COR-L47 (cell line): ENCODE data around the gene FYN.

ENCODE experiments used
- DNase-seq: peaks from one replicate; lab custom pipeline; 2025; lab: John Stamatoyannopoulos, UW

Gene FYN

DNA sequence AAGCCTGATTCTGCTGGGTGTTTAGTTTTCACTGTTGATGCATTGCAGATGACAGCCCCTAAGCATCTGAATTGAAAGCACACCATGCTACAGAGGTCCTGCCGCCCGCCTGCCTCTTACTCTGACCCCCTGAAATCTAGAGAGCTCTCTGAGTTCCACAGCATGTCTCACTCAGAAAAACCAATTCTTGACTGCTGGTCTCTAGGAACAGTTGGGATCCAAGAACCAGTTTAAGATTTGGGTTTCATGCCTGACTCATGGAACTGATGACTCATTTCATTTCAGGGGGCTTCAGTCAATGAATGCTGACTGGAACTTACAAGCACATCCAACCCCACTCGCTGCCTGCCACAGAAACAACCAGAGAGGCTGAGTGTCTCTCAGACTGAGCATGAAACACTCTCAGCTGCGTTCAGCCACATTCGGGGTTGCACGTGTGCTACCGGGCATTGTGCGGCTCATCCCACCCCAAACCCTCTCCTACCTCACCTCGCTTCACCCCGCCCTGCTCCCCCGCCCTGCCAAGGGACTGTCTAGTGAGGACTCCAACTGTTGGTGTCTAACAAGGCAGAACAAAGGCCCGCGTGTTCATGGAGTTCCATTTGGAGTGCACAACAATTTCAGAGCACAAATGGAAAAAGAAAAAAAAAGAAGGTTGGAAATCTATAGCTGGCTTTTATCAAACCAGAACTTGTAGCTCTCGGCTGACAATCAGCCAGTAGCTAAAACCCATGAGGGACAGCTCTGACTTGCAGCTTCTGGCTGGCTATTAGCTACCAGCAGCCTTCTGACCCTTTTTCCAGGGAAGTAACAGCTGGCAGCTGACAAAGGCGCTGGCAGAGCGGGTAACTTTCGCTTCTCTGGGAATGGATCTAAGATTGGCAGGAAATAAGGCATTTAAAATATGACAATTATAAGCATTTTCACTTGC, 247.5 kb downstream of the FYN start:
- no peak for DNase-seq

DNA sequence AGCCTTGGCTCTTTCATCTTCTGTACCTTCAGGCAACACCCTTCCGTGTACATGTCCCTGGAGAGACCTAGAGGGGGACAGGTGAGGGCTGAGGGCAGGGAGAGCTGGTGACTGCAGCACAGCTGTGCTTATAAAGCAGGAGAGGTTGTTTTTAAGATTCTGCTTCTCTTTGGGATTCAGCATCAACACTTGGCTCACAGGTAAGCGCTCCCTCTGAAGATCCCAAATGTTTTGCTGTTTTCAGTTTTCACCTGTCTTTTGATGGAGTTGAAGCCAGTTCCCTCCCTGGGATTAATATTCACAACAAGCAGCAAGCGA, 248.2 kb downstream of the FYN start:
- DNase-seq = no peak

DNA sequence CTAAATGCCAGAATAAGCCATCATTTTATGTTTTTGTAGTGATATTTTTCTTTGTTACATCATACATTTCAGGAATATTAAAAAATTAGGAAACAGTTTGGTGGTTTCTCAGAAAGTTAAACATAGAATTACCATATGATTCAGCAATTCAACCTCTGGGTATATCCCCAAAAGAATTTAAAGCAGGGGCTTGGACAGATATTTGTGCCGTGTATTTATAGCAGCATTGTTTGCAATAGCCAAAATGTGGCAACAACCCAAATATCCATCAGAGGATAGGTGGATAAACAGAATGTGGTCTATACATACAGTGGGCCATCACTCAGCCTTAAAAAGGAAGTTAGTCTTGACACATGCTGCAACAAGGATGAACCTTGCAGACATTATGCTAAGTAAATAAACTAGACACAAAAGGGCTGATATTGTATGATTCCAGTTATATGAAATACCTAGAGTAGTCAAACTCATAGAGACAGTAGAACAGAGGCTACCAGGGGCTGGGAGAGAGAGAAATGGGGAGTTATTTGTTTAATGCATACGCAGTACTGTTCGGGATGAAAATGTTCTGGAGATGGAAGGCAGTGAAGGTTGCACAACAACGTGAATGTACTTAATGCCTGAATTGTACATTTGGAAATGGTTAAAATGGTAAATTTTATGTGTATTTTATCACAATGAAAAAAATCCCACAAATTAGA, 248.7 kb downstream of the FYN start:
- no peak for DNase-seq

DNA sequence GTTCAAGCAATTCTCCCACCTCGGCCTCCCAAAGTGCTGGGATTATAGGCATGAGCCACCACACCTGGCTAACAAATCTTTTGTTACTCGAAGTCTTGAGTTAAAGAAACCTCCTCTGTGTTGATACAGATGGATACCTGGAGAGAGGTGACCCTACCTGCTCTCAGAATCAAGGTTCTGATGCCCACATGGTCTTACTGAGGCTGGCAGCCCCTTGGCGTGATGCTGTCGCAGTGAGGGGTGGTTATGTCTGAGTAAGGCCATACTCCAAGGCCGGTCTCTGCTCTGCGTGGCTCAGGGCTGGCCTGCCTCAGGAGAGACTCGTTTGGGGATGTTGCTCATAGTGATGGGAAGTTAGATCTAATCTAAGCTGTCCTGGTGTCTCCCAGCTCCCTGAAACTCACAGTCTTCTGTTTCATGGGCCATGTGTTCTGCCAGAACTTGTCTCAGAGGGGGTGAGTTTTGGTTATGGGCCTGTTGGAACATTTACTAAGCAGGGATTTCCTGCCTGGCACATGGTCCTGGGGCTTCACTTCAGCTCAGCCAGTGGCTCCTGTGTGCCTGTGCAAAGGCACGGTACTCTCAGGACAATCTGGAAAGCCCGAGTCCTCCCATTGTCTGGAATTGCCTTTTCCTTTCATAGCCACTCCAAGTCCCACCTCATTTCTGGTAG, 250.1 kb downstream of the FYN start:
- no peak for DNase-seq

DNA sequence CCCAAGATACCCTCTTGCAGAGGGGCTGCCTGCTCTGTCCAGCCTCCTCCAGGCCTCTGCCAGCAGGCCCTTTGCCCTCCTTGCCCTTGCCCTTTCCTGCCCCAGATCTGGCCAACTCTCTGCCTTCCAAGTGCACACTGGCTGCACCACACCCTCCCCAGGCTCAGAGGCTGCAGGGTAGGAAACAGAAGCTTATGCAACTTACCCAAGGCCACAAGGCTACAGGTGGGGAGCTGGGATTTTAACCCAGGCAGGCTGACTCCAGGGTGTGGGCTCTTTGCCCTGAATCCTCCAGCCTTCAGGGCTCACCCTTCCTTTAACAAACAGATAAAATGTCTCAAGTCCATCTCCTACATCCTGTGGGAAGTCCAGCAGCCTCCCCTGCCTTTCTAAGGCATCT, 253.1 kb downstream of the FYN start:
- no peak for DNase-seq

DNA sequence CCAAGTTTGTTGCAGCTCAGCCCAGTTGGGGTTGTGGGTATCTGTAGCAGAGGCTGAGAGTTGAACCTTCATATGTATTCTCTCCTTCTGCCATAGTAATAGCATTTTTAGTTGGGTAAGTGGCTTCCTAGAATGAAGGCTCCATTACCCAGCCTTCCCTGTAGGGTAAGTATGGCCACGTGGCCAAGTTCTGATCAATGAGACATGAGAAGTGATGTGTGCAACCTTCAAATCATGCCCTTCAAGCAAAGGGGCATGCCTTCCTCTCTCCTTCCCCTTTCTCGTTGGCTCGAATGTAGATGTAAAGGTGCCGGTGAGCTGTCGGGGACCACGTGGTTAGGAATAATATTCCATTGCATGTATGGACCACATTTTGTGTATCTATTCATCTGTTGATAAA, 254.8 kb downstream of the FYN start:
- DNase-seq = no peak

DNA sequence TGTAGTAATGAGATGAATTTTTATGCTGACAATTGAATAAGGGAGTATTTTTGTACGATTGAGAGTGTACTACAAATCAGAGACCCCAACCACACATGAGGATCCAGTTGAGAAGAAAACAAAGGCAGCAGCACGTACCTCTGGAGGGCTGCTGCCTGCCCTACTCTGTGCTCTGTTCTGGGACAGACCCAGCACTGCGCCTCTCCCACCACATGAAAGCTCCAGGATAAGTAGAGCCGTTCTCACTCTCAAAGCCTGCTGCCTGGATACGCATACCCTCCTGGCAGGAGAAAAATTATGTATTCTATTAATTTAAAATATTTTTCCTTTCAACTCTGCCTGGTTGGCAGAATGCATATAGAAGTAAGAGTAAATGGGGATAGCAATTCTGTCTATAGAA, 256.1 kb downstream of the FYN start:
- no peak for DNase-seq

DNA sequence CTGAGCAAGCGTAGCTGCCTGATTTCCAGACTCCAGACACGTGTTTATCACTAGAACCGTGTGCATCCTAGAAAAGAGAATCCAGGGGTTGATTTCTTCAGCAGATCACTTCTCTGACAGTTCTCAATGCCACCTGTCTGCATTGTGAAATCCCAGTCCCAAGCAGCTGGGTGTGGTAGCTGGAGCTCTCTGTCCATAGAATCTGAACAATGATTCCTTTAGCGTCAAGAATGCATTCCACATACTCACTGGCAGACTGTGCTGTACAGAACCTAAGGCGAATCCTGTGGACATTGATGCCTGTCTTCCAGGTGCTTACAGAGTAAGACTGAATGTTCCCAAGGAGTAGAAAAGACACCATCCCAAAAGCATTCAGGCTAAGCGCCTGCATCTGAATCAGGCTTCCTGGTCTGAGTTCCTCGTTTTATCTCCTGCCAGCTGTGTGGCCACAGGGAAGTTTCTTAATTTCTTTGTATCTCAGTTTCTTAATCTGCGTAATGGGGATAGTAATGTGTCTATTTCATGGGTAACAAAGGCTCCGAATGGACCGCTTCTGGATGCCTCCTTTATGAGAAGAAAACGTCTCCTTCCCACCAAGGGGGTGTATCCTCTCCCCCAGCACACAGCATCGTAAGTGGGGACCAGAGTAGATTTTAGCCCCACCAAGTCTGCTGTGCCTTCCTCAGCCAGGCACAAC, 257.2 kb downstream of the FYN start:
- no peak for DNase-seq

DNA sequence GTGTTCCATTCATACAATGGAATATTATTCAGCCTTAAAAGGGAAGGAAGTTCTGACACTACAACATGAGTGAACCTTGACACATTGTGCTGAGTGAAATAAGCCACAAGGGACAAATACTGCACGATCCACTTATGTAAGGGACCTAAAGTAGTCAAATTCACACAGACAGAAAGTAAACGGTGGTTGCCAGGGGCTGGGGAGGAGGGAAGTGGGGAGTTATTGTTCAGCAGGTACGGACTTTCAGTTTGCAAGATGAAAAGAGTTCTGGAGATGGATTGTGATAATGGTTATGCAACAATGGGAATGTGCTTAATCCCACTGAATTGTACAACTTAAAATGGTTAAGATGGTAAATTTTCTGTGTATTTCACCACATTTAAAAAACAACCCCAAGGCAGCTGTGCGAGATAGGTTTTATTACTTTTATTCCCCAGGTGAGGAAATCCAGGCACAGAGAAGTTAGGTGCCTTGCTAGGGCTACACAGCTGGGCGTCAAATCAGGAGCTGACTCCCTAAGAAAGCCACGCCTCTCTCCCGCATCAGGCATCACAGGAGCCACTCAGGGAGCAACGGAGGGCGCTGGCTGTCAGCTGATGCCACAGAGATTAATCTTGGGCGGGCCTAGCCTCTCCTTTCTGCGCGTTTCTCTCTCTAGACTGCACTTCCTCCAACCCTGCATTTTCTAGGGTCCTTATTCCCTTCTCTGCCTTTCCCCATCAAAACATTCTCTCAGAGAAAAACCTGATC, 258.2 kb downstream of the FYN start:
- DNase-seq = no peak

DNA sequence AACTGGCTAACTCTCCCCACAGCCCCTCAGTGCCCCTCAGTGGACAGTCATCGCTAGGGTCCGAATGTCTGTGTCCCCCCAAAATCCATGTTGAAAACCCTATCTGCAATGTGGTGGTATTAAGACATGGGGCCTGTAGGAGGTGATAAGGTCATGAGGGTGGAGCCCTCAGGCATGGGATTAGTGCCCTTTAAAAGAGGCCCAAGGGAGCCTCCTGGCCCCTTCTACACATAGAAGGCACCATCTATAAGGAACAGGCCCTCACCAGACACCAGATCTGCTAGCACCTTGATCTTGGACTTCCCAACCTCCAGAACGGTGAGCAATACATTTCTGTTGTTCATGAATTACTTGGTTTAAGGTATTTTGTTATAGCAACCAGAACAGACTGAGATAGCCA, 260.9 kb downstream of the FYN start:
- no peak for DNase-seq

DNA sequence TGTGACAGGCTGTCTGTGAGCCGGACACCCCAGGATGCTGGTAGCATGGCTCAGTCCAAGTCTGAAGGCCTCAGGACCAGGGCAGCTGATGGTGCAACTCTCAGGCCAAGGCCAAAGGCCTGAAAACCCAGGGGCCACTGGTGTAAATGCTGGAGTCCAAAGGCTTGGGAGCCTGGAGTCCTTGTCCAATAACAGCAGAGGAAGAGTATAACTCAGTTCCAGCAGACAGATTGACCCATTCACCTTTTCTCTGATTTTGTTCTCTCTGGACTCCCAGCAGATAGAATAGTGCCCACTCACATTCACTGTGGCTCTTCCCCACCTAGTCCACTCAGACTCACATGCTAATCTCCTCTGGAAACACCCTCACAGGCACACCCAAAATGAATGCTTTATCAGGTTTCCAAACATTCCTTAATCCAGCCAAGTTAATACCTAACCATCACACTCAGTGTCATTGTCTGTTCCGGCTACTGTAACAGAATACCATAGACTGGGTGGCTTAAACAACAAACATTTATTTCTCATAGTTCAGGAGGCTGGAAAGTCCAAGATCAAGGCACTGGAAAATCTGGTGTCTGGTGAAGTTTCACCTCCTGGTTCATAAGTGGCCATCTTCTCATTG, 262.6 kb downstream of the FYN start:
- DNase-seq = no peak
